ENCODE data around the gene PDLIM4.

The PDLIM4 gene

GRCh38 chr5:132267166-132267739 lies 9.8 kb downstream of the PDLIM4 start:
- DNase-seq (ENCODE audit: low read depth in 2 of 2), result no peak

GRCh38 chr5:132267931-132268768 lies 10.7 kb downstream of the PDLIM4 start:
- no peak for DNase-seq (ENCODE audit: low read depth in 2 of 2)

GRCh38 chr5:132268769-132269551 lies 11.5 kb downstream of the PDLIM4 start:
- peak in 1 of 2 experiments; percentile 63 for DNase-seq (ENCODE audit: low read depth in 2 of 2)

- DNase-seq (ENCODE audit: low read depth in 2 of 2), result no peak
Measured at GRCh38 chr5:132269635-132270334, 12.3 kb downstream of the PDLIM4 start.

- no peak for DNase-seq (ENCODE audit: low read depth in 2 of 2)
Measured at GRCh38 chr5:132270335-132270665, 12.8 kb downstream of the PDLIM4 start.

- no peak for DNase-seq (ENCODE audit: low read depth in 2 of 2)
Measured at GRCh38 chr5:132270706-132271105, 13.2 kb downstream of the PDLIM4 start.

GRCh38 chr5:132271251-132272246 lies 14.1 kb downstream of the PDLIM4 start:
- DNase-seq (ENCODE audit: low read depth in 2 of 2), result no peak

GRCh38 chr5:132272311-132273210 lies 15.1 kb downstream of the PDLIM4 start:
- DNase-seq (ENCODE audit: low read depth in 2 of 2), result no peak

GRCh38 chr5:132273631-132274030 lies 16.1 kb downstream of the PDLIM4 start:
- DNase-seq (ENCODE audit: low read depth in 2 of 2), result no peak

GRCh38 chr5:132274050-132274792 lies 16.7 kb downstream of the PDLIM4 start:
- DNase-seq (ENCODE audit: low read depth in 2 of 2), result no peak

- DNase-seq (ENCODE audit: low read depth in 2 of 2), result no peak
Measured at GRCh38 chr5:132275367-132276220, 18.1 kb downstream of the PDLIM4 start.

GRCh38 chr5:132277256-132277655 lies 19.8 kb downstream of the PDLIM4 start:
- no peak for DNase-seq (ENCODE audit: low read depth in 2 of 2)

GRCh38 chr5:132277971-132278853 lies 20.7 kb downstream of the PDLIM4 start:
- DNase-seq (ENCODE audit: low read depth in 2 of 2), result no peak

- DNase-seq (ENCODE audit: low read depth in 2 of 2), result no peak
Measured at GRCh38 chr5:132279801-132280200, 22.3 kb downstream of the PDLIM4 start.

- no peak for DNase-seq (ENCODE audit: low read depth in 2 of 2)
Measured at GRCh38 chr5:132280371-132281240, 23.1 kb downstream of the PDLIM4 start.

All from fibroblast of skin of left quadriceps (primary cell).